Skin of body (tissue), 2 donors: Measurements from ENCODE around the gene TTN. TPM values are rescaled to one million over a fixed set of nuclear protein-coding genes. Genes with fewer than 3 reads are reported as not detected.

Experiments used
- DNase-seq: peaks from one replicate; lab custom pipeline; 2025; lab: John Stamatoyannopoulos, UW
- total RNA-seq: library from RNA; depleted of rRNA; stranded (reverse); fragments of >200 nt; gene quantifications from one replicate; pipeline ENCODE4 v1.2.3, GENCODE V29; 2014

TTN gene
- total RNA-seq, 1 donor from 2014 or later: 385 TPM

DNA sequence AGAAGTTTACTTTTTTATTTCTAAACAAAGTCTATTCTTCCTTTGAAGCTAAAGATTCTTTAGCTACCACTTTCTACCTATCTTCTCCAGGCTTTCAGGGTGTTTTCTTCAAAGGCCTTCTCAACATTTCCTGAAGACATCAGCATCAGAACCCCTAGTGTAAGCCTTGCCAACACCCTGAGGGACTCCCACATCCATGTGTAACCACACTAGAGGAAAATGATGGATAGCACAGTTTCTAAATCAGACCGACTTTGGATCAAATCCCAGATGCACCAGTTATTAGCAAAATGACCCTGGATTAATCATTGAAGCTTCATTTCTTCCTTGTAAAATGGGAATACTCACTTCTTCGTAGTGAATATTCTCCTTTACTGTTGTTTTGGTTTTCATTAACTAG lies 4.7 kb upstream of the TTN start:
- no peak for DNase-seq

DNA sequence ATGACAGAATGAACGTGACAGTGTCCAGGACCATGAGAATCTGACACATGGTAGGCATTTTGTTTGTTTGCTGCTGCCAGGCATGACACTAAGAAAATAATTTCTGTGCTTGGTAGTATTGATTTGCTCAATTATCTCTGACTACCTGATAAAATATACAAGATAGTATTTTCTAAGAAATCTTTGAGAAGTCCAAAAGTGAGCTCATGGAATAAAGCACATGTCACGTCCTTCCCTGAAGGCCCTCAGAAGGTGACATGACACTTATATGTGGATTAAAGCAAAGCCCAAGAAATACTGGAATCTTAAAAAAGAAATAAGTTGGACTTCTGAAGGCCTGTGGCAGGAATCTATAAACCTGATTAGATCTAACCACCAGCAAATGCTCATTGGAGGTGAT lies 3.8 kb upstream of the TTN start:
- no peak for DNase-seq

DNA sequence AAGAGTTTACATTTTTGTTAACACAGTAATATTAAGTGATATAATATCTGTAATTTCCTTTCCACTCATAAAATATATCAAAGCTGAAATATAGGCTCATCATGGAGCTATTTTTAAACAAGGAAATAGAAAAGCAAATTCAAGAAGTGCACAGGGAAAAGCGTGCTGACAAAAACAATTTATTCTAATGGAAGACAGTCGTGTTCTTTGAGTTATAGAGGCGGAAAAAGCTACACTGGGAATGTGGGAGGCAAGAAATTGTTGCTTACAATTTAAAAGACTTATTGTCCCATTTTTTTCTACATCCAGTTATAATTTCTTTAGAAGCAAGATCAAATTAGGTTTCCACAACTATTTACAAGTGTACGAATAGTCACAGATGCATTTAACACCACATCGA lies 3.2 kb upstream of the TTN start:
- DNase-seq: no peak

DNA sequence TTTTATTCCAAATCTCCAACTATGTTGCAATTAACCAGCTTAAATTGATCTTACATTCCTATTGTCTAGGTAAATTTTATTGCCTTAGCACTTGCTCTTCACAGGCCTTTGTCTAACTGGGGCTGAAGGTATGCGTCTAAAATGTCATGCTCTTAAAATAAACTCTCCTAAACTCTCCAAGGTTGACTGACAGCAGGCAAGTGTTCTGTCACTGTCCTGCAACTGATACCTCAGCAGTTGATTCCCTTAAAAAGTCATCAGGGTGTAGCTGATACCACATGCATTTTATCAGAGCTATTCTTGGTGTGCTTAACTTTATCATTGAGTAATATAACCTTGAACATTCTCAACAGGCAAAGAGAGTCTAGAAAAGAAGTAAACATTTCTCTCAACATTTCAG lies 680 bp downstream of the TTN start:
- DNase-seq: no peak

DNA sequence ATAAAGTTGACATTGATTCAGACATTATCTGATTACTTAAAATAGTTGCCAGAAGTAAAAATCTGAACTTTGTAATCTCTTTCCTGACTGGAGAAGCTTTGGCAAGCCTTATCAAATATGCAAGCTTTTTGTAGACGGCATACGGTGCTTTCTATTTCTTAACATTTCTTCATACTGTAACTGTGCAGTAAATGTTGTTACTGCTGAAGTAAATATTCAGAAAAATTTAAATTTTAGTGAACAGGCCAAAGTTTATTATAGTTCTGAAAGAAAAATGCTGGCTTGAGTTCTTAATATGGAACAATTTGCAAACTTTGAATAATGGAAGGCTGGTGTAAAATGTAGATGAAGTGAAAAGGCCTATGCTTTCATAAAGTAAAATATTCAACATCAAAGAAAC lies 1.8 kb downstream of the TTN start:
- DNase-seq: no peak

DNA sequence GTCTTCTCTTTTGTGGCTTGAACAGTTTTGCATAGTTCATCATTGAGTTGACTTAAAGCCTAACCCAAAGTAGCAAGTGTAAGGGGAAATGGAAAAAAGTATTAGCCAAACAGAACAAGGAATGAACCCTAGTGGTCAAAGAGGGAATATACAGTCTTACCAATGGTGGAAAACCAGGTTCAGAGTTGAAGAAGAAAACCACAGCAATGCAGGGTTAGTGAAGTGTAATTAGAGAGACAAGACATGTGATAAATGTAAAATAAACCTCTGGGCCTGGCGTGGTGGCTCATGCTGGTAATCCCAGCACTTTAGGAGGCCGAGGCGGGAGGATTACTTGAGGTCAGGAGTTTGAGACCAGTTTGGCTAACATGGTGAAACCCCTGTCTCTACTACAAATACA lies 2.4 kb downstream of the TTN start:
- no peak for DNase-seq

DNA sequence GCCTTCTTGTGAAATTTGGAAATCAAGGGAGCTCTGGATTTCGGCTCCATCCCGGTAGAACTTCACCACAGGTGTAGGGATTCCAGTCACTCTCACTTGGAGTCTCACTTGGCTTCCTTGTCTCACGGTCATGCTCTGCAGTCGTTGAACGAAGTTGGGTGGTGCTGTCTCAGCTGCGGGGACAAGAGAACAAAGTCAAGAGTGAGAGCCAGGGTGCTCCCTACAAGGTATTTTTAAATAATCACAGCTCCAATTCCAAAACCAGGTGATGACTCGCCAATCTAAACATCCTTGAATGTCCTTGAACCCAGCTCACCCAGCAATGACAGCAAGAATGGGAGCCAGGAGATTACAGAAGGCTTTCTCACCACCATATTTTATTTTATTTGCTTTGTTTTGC lies 6.7 kb downstream of the TTN start:
- DNase-seq: no peak

DNA sequence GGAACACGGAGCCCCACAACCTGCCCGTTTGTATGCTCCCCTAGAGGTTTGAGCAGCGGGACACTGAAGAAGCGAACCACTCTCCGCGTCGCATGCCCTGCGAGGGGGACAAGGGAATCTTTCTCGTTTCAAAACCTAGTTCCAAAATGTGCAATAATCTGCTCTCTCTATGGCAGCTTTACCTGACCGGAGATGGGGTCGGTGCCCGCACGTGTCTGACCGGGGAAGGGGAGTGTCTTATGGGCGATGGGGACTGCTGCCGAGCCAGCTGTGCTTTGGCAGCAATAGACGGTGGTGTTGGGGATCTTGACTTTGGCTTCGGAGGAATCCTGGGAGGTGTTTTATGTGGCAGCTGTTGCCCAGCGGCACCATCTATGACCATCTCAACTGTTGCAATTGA lies 7.9 kb downstream of the TTN start:
- DNase-seq: no peak

DNA sequence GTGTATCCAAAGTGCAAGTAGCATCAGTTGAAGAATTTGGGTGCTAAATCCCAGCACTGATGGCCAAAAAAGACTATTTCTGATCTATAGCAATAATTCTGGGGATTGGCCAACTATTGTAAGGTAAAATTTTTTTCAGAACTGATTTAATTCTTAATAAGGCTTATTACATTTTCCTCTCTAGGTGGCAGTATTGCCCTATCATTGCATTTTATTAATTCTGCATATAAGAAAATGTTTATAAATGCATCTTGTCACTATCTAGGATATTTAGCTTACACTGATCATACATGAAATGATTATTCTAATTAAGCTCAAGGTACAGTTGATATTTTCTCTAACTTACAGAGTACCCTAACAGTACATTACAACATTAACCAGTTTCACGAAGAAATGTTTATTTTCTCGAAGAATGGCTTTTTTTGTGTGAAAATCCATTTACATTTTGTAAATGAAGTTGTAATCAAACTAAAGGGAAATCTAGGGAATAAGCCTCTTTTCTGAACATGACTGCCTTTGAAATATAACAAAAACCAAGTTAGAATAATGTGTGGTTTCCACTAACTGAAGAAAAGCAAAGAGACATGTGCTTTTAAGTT lies 11.0 kb downstream of the TTN start:
- DNase-seq: peak; percentile 2

DNA sequence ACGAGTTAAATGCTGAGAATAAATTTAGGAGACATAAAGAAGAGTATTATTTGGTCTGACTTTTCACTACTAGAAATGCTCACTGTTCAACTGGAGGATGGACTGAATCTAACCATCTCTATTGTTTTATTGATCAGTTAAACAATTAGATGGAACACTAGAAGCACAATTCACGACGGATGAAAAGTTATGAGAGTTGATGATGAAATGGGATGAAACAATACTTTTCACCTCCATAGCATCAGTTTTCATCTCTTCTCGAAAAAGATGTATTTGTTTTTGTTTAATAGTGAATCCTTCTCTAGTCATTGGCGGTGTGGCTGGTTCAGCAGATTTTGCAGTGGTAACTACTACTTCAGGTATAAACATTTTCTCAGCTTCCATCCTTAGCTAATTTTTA lies 19.3 kb downstream of the TTN start:
- DNase-seq: no peak

DNA sequence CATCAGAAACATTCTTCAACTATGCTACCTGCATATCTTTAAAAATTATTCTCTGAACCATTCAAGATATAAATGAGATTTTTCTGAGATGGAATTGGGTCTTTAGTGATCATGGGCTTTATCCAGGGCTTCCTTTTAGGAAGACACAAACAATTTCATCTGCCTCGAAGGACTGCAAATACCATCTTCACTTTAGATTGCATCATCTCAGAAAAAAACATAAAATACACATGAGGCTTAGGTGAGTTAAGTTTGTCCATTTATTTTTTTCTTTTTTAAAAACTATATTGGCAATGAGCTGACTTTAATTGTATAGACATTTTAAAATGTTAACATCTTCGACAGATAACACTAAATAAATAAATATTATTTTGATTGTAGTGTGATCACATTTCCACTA lies 20.1 kb downstream of the TTN start:
- no peak for DNase-seq

DNA sequence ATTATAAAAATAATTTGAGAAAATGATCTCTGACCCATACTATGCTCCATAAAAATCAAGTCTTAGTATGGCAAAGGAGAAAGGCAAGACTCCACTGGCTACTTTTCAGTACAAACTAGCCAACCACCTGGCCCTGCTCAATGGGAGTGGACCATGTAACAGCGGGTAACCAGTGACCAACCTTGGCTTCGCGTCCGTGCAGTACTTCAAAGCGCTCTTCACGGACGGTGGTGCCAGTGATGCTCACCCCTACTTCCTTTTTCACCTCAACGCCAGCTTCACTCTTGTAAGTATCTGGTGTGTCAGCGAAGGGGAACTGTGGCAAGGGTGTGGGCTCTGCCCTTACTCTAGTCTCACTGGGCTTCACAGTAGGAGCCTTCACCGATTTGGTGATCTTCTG lies 23.3 kb downstream of the TTN start:
- no peak for DNase-seq

DNA sequence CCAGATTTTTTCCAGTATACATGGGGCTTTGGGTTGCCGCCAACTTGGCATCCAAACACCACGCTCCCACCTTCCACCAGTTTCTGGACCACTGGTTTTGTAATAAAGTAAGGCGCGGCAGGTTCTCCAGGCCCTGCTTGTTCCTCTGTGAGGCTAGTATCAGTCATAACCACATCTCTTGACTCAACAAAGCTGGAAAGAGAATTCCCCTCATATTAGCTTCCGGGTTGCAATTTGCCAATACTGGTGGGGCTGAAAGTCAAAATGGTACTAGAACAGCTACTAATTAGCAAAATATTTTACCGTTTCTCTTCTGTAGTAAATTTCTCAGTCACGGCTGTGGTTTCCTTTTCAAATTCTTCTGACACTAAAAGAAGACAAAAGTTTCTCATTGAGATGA lies 25.0 kb downstream of the TTN start:
- no peak for DNase-seq

DNA sequence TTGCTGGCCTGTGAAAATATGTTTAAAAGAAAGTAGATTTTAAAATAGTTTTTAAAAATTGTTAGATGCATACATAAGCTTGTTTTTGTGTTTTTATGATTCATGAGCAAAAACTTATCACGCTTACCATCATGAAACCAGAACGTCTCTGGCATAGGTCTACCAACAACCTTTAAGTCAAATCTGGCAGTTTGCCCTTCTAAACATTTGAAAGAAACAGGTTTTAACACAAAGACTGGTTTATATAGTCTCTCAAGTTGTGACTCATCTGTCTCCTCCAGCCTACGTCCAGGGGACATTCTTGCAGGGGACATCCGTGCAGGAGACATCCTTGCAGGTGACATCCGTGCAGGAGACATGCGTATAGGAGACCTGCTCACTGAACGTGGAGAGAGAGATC lies 29.6 kb downstream of the TTN start:
- no peak for DNase-seq

DNA sequence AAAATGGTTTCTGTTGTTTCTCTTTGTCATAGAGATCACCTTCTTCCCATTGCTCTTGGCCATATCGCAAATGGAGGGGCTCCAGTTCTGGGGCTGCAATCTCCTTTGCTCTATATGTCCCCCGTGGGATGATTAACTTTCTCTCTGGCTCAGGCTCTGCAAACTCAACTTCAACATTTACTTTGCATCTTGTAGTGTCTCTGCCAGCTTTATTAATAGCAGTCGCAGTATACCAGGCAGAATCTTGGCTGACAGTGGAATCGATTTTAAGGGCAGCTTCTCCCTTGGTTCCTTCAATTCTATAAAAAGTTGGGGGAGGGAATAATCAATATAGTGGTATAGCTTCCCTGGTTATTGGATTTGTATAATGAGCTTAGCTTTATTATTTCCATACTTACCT lies 30.5 kb downstream of the TTN start:
- no peak for DNase-seq

DNA sequence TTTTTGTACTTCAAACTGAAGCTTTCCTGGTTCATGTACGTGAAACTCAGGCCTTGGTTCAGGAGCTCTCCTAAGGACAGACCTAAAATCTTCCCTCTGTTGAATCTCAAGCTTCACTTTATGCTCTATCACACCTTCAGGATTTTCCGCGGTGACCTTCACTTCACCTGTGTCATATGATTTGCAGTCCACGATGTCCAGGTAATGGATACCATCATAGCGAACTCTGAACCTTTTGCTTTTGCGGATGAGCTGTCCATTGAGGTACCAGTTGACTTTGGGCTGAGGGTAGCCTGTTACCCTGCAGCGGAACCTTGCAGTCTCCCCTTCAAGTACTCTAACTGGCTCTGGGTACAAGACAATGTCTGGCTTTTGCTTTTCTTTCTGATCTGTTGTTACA lies 31.2 kb downstream of the TTN start:
- no peak for DNase-seq

DNA sequence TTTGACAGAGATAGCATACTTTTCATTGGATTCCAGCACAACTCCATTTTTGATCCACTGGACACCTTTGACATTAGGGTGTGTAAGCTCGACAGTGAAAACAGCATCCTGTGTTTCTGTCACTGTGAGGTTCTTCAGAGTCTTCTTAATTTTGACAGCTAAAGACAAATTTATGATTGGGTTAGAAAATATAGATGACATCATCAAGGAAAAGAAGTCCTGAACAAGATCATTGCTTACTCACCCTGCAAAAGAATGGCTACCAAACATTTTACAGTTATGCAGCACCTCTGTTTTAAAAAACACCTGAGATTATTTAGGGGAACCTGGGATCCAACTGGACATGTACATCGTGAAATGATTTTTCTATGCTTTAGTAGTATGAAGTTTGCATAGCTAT lies 36.7 kb downstream of the TTN start:
- no peak for DNase-seq

DNA sequence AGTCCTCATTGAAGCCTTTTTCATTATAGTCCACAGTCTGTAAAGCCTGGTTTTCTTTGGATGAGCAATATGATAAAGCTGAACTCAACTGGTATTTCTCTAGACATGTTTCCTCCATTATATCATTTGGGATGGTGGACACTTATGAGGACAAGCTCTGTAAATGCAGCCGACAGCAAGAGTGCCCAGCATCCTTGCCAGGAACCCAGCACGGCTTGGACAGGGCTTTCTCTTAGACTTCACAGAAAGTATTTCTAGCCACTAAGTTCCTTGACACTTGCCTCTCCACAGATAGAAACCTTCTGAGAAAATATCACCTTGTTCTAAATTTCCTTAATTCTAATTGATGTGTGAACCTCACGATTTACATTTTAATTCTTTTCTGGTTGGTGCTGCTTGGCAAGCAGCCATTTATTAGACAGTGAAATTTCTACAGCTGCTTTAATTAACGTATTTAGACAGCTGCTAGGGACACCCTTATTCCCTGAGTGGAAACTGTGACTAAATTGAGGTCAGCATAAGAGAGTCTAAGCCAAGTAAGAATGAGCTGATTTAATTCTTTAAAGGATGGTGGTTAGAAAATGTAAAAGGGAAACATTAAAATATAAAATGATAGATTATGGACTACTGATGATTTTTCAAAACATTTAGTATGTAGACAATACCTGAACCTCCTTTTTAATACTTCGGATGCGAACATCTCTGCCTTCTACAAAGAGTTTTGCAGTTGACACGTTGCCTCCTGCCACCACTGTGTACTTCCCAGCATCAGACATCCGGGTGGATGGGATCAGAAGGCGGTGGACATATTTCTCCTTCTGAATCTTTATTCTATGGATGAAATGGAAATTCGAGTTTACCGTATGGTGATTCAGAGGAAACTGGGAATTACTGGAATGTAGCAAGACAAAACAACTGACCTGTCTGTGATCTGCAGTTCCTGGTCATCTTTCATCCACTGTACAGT lies 39.8 kb downstream of the TTN start:
- no peak for DNase-seq

DNA sequence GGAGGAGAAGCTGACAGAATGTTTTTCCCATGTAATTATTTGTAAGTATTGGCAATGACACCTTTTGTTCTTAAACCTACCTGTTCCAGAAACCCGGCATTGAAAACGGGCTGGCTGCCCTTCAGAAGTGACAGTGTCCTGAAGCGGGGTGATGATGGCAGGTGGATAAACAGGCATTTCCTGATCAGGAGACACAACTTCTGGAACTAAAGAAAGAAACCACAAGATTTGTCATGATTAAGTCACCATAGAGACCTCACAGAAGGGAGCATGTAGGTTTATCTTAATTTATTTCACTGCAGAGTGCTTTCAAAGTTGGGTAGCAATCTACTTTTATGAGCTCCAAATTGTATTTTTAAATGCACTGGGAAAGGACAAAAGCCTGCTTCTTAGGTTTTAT lies 43.1 kb downstream of the TTN start:
- no peak for DNase-seq

DNA sequence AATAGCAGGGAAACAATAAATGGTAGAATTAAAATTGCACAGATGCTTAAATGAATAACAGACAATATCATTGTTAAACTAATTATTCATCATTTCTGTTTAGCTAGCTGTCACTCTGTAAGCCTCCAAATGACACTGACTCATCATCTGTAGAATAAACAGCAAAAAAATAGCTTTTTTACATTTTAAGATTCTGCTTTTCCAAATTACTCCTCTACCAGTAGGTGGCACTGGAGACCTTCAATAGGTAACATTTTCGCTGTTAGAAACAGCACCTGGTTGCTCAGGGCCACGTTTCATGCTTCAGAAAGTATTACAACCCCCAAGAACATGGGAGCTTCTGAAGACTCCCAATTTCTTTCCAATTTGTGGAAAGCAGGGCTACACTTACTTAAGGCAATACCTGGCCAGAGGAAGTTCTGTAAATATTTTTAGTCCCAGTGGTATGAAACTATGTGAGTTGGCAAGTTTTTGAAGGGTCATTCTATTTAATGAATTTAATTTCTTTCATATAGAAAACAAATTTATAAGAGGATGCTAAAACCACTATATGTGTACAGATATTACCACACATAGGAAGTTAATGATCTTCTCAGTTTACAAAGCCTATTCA lies 45.4 kb downstream of the TTN start:
- no peak for DNase-seq

DNA sequence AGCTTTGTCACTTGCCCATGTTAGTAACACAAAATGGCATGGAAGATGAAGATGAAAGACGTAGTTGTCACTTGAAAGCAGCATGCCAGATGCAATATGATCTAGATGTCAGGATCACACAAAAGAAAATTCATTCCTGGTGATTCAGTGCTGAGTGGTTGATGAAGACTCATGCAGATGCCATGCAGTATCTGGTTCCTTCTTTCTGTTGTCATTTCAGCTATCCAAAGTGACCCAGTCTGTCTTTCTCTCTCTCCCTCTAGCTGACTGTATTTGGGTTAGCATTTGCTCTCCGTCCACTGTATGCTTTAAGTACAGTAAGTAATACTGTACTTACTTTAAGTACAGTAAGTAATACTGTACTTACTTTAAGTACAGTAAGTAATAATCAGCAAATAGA lies 50.4 kb downstream of the TTN start:
- DNase-seq: no peak

DNA sequence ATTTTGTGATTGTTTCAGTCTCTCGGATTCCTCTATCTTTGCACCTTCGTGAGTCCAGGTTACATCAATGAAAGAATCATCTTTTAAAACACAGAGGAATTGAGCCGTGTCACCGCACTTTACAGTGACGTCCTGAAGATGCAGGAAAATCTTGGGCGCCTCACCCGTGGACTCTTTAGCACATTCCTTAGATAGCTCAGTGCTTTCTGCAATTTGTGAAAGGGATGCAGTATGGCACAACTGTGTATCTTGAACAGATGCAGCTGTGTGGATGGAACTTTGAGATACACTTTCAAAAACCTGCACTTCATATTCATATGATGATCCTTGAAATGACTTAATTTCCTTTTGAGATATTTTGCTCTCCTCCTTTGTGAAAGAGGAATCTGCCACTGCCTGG lies 50.9 kb downstream of the TTN start:
- DNase-seq: no peak

DNA sequence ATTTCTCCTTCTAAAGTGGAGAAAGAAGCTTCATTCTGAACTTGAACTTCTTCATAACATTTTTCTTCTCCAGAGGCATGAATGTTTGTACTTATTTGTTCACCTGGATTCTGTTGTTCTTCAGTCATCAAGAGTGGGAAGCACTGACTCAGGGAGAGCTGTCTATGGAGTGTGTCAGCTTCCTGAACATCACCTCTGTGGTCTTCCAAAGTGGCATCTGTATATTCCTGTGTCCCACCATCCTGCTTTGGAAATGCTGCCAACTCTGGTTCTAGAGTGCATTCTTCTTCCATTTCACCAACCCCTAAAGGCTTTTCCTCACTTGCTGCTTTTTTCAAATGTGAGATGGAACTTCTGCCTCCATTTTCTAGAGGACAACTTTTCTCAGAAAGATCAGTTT lies 59.5 kb downstream of the TTN start:
- DNase-seq: no peak
